SK-N-SH treated with all-trans-retinoic acid at 6 μM for 48 hours (cell line): ENCODE results near the gene BRICD5.

ENCODE experiments used
- ATAC-seq: fragments of 200-7000 bp; cut with Tn5 transposase; 3 replicates; pipeline ENCODE4 v1.9.1; 2020; ENCODE audit warnings: mild to moderate bottlenecking, moderate library complexity
- ARNTL ChIP-seq: fragments of 450-650 bp; formaldehyde crosslinking; IDR thresholded peaks from 2 replicates; pipeline ENCODE4 v1.5.0; 2020; ENCODE audit warnings: low read depth, mild to moderate bottlenecking, moderate library complexity, borderline replicate concordance
- BACH2 ChIP-seq: fragments of 250-450 bp; sonication (Bioruptor Pico); IDR thresholded peaks from 2 replicates; pipeline ENCODE4 v1.9.0; 2021; ENCODE audit warnings: mild to moderate bottlenecking, borderline replicate concordance
- CREB5 ChIP-seq: fragments of 250-450 bp; sonication (Bioruptor Pico); IDR thresholded peaks from 2 replicates; pipeline ENCODE4 v1.5.1; 2020; ENCODE audit warnings: low read depth, mild to moderate bottlenecking, moderate library complexity
- CSDC2 ChIP-seq: fragments of 250-450 bp; sonication (Bioruptor Pico); IDR thresholded peaks from 2 replicates; pipeline ENCODE4 v1.5.0; 2020; ENCODE audit warnings: mild to moderate bottlenecking, moderate library complexity
- CSRNP3 ChIP-seq: fragments of 250-450 bp; sonication (Bioruptor Pico); IDR thresholded peaks from 2 replicates; pipeline ENCODE4 v1.5.1; 2021; ENCODE audit warnings: mild to moderate bottlenecking, moderate library complexity
- ESRRG ChIP-seq: fragments of 250-450 bp; sonication (Bioruptor Pico); IDR thresholded peaks from 2 replicates; pipeline ENCODE4 v1.6.1; 2021; ENCODE audit warnings: mild to moderate bottlenecking
- GLIS3 ChIP-seq: fragments of 250-450 bp; sonication (Bioruptor Pico); IDR thresholded peaks from 2 replicates; pipeline ENCODE4 v1.5.0; 2020; ENCODE audit warnings: mild to moderate bottlenecking, moderate library complexity
- ISL1 ChIP-seq: fragments of 250-450 bp; sonication (Bioruptor Pico); IDR thresholded peaks from 2 replicates; pipeline ENCODE4 v2.1.2; 2022; ENCODE audit warnings: mild to moderate bottlenecking, moderate library complexity
- OSR1 ChIP-seq: fragments of 250-450 bp; sonication (Bioruptor Pico); IDR thresholded peaks from 2 replicates; pipeline ENCODE4 v1.8.0; 2022; ENCODE audit warnings: moderate library complexity, mild to moderate bottlenecking, inconsistent platforms
- PATZ1 ChIP-seq: fragments of 250-450 bp; sonication (Bioruptor Pico); IDR thresholded peaks from 2 replicates; pipeline ENCODE4 v1.8.0; 2020; ENCODE audit warnings: mild to moderate bottlenecking, moderate library complexity, borderline replicate concordance
- POU6F1 ChIP-seq: fragments of 250-450 bp; sonication (Bioruptor Pico); IDR thresholded peaks from 2 replicates; pipeline ENCODE4 v1.8.0; 2021; ENCODE audit warnings: low read depth, mild to moderate bottlenecking, moderate library complexity, borderline replicate concordance
- PPARA ChIP-seq: fragments of 250-450 bp; sonication (Bioruptor Pico); IDR thresholded peaks from 2 replicates; pipeline ENCODE4 v1.5.0; 2020; ENCODE audit warnings: mild to moderate bottlenecking, borderline replicate concordance
- RARB ChIP-seq: fragments of 250-450 bp; sonication (Bioruptor Pico); IDR thresholded peaks from 2 replicates; pipeline ENCODE4 v1.8.0; 2021; ENCODE audit warnings: mild to moderate bottlenecking, moderate library complexity
- SNAI2 ChIP-seq: fragments of 250-450 bp; sonication (Bioruptor Pico); IDR thresholded peaks from 2 replicates; pipeline ENCODE4 v1.5.0; 2020; ENCODE audit warnings: mild to moderate bottlenecking, moderate library complexity
- TOX ChIP-seq: fragments of 250-450 bp; sonication (Bioruptor Pico); IDR thresholded peaks from 2 replicates; pipeline ENCODE4 v1.8.0; 2021; ENCODE audit warnings: mild to moderate bottlenecking, moderate library complexity, borderline replicate concordance
- ZFP3 ChIP-seq: fragments of 250-450 bp; sonication (Bioruptor Pico); IDR thresholded peaks from 2 replicates; pipeline ENCODE4 v1.5.0; 2020; ENCODE audit warnings: mild to moderate bottlenecking, moderate library complexity
- ZFP30 ChIP-seq: fragments of 450-650 bp; formaldehyde crosslinking; IDR thresholded peaks from 2 replicates; pipeline ENCODE4 v1.5.0; 2022; ENCODE audit warnings: mild to moderate bottlenecking, moderate library complexity
- ZNF565 ChIP-seq: fragments of 450-650 bp; formaldehyde crosslinking; conservative IDR thresholded peaks from 2 replicates; pipeline ENCODE4 v1.5.0; 2020; ENCODE audit warnings: low read depth, mild to moderate bottlenecking, moderate library complexity
- ZNF70 ChIP-seq: fragments of 450-650 bp; formaldehyde crosslinking; IDR thresholded peaks from 2 replicates; pipeline ENCODE4 v1.5.0; 2020; ENCODE audit warnings: mild to moderate bottlenecking, moderate library complexity
- ZNF8 ChIP-seq: fragments of 450-650 bp; formaldehyde crosslinking; IDR thresholded peaks from 2 replicates; pipeline ENCODE4 v1.5.0; 2020; ENCODE audit warnings: mild to moderate bottlenecking, moderate library complexity
- TF ChIP-seq, protein P1 (sequence below): fragments of 250-450 bp; sonication (Bioruptor Pico); IDR thresholded peaks from 2 replicates; pipeline ENCODE4 v1.5.0; 2020; ENCODE audit warnings: mild to moderate bottlenecking, moderate library complexity

Gene BRICD5

DNA sequence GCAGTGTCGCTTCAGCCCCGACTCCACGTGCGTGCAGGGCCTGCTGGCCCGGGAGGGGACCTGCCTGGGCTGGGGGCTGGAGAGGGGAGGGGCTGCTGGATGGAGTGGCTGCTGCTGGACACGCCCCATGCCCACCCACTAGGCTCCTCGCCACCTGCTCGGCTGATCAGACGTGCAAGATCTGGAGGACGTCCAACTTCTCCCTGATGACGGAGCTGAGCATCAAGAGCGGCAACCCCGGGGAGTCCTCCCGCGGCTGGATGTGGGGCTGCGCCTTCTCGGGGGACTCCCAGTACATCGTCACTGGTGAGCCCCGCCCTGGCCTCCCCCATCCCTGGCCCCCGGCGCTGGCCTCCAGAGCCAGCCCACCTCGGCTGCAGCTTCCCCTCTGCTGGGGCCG lies 2.4 kb downstream of the BRICD5 start:
- TF ChIP-seq RARB (no peak), ESRRG (no peak), CREB5 (CRISPR knock-in tag) (no peak), ZNF8 (no peak), CSRNP3 (no peak), PATZ1 (no peak), ISL1 (no peak)
- TF ChIP-seq, all 23 proteins: peak for 0
- no peak for ATAC-seq

GRCh38 chr16:2207872-2208271 lies 2.8 kb downstream of the BRICD5 start:
- TF ChIP-seq POU6F1 (no peak), ZFP3 (no peak), BACH2 (CRISPR knock-in tag) (no peak), CSDC2 (no peak), ZFP30 (no peak), RARB (no peak), CSRNP3 (no peak), GLIS3 (CRISPR knock-in tag) (no peak), ZNF565 (CRISPR knock-in tag) (no peak), PPARA (CRISPR knock-in tag) (no peak), OSR1 (CRISPR knock-in tag) (no peak), ISL1 (no peak), ARNTL (CRISPR knock-in tag) (no peak), ZNF70 (CRISPR knock-in tag) (no peak), TOX (CRISPR knock-in tag) (no peak)

DNA sequence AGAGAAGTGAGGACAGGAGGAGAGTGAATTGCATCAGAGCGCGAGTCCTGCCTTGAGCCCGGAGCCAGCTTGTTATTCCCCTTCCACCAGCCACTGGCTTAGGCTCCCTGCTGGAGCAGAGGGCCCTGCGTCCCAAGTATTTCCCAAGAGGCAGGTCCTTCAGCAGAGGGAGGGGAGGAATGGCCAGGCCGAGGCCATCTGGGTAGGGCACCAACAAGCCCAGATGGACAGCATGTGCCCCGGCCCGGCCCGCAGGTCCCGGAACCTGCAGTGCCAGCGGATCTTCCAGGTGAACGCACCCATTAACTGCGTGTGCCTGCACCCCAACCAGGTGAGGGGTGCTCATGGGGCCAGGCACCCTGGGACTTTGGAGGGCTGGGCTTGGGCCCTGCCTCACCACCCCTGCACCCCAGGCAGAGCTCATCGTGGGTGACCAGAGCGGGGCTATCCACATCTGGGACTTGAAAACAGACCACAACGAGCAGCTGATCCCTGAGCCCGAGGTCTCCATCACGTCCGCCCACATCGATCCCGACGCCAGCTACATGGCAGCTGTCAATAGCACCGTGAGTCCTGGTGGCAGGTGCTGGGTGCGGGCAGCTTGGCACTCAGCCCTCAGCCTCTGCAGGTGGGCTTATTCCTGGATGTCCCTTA lies 3.8 kb downstream of the BRICD5 start:
- no peak for TF ChIP-seq ARNTL (CRISPR knock-in tag)
- no peak for TF ChIP-seq ZFP30
- TF ChIP-seq, protein P1, sequence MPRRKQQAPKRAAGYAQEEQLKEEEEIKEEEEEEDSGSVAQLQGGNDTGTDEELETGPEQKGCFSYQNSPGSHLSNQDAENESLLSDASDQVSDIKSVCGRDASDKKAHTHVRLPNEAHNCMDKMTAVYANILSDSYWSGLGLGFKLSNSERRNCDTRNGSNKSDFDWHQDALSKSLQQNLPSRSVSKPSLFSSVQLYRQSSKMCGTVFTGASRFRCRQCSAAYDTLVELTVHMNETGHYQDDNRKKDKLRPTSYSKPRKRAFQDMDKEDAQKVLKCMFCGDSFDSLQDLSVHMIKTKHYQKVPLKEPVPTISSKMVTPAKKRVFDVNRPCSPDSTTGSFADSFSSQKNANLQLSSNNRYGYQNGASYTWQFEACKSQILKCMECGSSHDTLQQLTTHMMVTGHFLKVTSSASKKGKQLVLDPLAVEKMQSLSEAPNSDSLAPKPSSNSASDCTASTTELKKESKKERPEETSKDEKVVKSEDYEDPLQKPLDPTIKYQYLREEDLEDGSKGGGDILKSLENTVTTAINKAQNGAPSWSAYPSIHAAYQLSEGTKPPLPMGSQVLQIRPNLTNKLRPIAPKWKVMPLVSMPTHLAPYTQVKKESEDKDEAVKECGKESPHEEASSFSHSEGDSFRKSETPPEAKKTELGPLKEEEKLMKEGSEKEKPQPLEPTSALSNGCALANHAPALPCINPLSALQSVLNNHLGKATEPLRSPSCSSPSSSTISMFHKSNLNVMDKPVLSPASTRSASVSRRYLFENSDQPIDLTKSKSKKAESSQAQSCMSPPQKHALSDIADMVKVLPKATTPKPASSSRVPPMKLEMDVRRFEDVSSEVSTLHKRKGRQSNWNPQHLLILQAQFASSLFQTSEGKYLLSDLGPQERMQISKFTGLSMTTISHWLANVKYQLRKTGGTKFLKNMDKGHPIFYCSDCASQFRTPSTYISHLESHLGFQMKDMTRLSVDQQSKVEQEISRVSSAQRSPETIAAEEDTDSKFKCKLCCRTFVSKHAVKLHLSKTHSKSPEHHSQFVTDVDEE (CRISPR knock-in tag) = no peak
- no peak for TF ChIP-seq ZNF8
- TF ChIP-seq ZNF565 (CRISPR knock-in tag) = no peak
- TF ChIP-seq ZFP3 = no peak
- no peak for TF ChIP-seq POU6F1
- TF ChIP-seq TOX (CRISPR knock-in tag) = no peak
- no peak for TF ChIP-seq SNAI2 (CRISPR knock-in tag)
- TF ChIP-seq, all 23 proteins: peak for 0
- no peak for ATAC-seq

More at GRCh38 chr16:2207872-2208271, 2.8 kb downstream of the BRICD5 start:
- ATAC-seq = no peak
